ENCODE measurements around the gene TNS1.
A peak's percentile ranks its signal among the peaks of the same experiment; 100 is the strongest.

Gene TNS1

DNA sequence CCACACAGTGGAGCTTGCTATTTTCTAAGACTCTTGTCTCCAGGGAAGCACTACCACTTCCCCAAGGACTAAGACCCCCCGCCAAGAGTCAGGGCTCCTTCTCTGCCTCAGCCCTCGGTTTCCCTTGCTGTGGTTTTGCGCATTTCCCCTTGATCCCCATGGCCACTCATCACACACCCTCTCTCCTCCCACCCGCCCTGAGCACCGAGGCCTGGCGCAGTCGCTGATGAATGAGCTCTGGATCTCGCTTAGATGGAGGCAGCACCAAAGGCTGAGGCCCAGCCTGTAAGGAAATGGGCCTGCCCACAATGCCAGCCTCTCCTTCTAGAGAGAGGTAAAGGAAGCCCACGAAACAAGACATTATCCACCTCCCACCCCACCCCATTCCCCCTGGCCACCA lies 96.9 kb downstream of the TNS1 start:
- H3K4me1 ChIP-seq (ENCODE audit: control insufficient read depth, insufficient read depth, low read length), result peaks cover 64% of the 10 kb centered on the region
- H3K4me3 ChIP-seq (ENCODE audit: low read length), result no peak overlapping the region
- H3K9ac ChIP-seq (ENCODE audit: low read depth, low read length), result peak overlapping the region; percentile 19
- H3K9me3 ChIP-seq (replicated peaks; ENCODE audit: low read length), result no peaks in the 10 kb centered on the region
- H3K36me3 ChIP-seq (ENCODE audit: insufficient read depth, low read length), result peaks cover 7% of the 10 kb centered on the region
- H3K4me2 ChIP-seq (ENCODE audit: low read length), result no peak overlapping the region
- no peaks in the 10 kb centered on the region for H3K27me3 ChIP-seq (ENCODE audit: control insufficient read depth, insufficient read depth, low read length)

GRCh38 chr2:217905395-217905794 lies 97.4 kb downstream of the TNS1 start:
- peaks cover 64% of the 10 kb centered on the region for H3K4me1 ChIP-seq (ENCODE audit: control insufficient read depth, insufficient read depth, low read length)
- no peaks in the 10 kb centered on the region for H3K27me3 ChIP-seq (ENCODE audit: control insufficient read depth, insufficient read depth, low read length)
- H3K9ac ChIP-seq (ENCODE audit: low read depth, low read length), result peak overlapping the region; percentile 19
- H3K4me3 ChIP-seq (ENCODE audit: low read length), result no peak overlapping the region
- H3K4me2 ChIP-seq (ENCODE audit: low read length), result no peak overlapping the region
- peaks cover 12% of the 10 kb centered on the region for H3K36me3 ChIP-seq (ENCODE audit: insufficient read depth, low read length)
- no peaks in the 10 kb centered on the region for H3K9me3 ChIP-seq (replicated peaks; ENCODE audit: low read length)

DNA sequence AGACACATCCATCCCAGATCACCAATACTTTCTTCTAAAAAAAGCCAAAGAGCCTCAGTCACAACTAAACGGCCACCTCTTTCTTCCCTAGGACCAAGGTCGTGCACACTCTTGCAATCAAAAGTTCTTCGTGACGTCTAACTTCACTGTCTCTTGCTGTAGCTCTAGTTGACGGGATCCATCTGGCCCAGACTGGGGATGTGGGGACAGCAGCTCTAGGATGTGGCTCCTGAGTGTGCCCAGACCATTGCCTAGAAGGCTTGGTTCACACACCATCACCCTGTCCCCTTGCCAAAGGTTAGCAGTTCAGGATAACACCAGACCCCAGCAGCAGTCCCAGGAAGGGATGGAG lies 98.2 kb downstream of the TNS1 start:
- peaks cover 67% of the 10 kb centered on the region for H3K4me1 ChIP-seq (ENCODE audit: control insufficient read depth, insufficient read depth, low read length)
- no peaks in the 10 kb centered on the region for H3K27me3 ChIP-seq (ENCODE audit: control insufficient read depth, insufficient read depth, low read length)
- H3K9me3 ChIP-seq (replicated peaks; ENCODE audit: low read length), result no peaks in the 10 kb centered on the region
- H3K9ac ChIP-seq (ENCODE audit: low read depth, low read length), result no peak overlapping the region
- no peak overlapping the region for H3K4me3 ChIP-seq (ENCODE audit: low read length)
- H3K4me2 ChIP-seq (ENCODE audit: low read length), result no peak overlapping the region
- H3K36me3 ChIP-seq (ENCODE audit: insufficient read depth, low read length), result peaks cover 12% of the 10 kb centered on the region

DNA sequence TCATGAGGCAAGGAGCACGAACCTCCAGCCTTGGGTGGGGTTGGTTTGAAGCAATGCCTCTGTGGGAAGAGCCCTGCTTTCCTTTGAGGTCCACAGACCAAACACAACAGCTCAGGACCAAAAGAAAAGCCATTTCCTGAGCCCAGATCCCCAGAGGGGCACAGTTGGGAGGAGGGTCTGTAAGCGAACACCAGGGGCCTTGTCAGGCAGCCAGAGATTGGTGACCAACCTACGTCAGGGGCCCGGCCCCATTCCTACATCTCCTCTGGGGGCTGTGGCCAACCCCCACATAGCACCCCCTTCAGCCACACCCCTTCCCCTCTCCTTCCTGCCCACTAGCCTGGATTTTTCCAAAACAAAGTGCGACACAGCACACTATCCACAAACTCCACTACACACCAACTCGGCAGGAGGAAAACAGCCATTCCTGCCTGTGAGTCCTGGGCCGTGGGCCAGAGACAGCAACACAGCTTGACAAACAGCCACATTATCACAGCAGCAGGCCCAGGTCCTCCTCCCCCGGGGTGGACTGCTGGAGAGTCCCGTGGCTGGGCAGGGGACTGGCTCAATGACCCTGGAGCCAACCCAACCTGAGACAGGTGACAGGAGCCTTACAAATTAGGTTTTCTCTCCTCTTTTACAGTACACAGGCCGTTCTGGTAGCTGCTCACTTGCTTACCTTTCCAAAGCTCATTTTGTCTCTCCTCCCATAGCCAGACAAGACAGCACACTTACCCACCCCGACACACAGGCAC lies 98.8 kb downstream of the TNS1 start:
- peak overlapping the region; percentile 24 for H3K9ac ChIP-seq (ENCODE audit: low read depth, low read length)
- peaks cover 12% of the 10 kb centered on the region for H3K36me3 ChIP-seq (ENCODE audit: insufficient read depth, low read length)
- H3K27me3 ChIP-seq (ENCODE audit: control insufficient read depth, insufficient read depth, low read length), result no peaks in the 10 kb centered on the region
- no peak overlapping the region for H3K4me3 ChIP-seq (ENCODE audit: low read length)
- H3K4me1 ChIP-seq (ENCODE audit: control insufficient read depth, insufficient read depth, low read length), result peaks cover 72% of the 10 kb centered on the region
- H3K4me2 ChIP-seq (ENCODE audit: low read length), result no peak overlapping the region
- H3K9me3 ChIP-seq (replicated peaks; ENCODE audit: low read length), result no peaks in the 10 kb centered on the region

- Histone ChIP-seq H3K9ac (ENCODE audit: low read depth, low read length) (peak overlapping the region; percentile 24), H3K4me2 (ENCODE audit: low read length) (peak overlapping the region; percentile 79), H3K9me3 (replicated peaks; ENCODE audit: low read length) (no peaks in the 10 kb centered on the region), H3K4me3 (ENCODE audit: low read length) (no peak overlapping the region), H3K4me1 (ENCODE audit: control insufficient read depth, insufficient read depth, low read length) (peaks cover 79% of the 10 kb centered on the region), H3K27me3 (ENCODE audit: control insufficient read depth, insufficient read depth, low read length) (no peaks in the 10 kb centered on the region), H3K36me3 (ENCODE audit: insufficient read depth, low read length) (peaks cover 12% of the 10 kb centered on the region)
Measured at GRCh38 chr2:217903142-217903858, 99.5 kb downstream of the TNS1 start.

GRCh38 chr2:217902379-217903141 lies 100.2 kb downstream of the TNS1 start:
- peak overlapping the region; percentile 68 for H3K4me3 ChIP-seq (ENCODE audit: low read length)
- H3K27me3 ChIP-seq (ENCODE audit: control insufficient read depth, insufficient read depth, low read length), result no peaks in the 10 kb centered on the region
- peaks cover 79% of the 10 kb centered on the region for H3K4me1 ChIP-seq (ENCODE audit: control insufficient read depth, insufficient read depth, low read length)
- peak overlapping the region; percentile 67 for H3K9ac ChIP-seq (ENCODE audit: low read depth, low read length)
- H3K4me2 ChIP-seq (ENCODE audit: low read length), result peak overlapping the region; percentile 79
- H3K9me3 ChIP-seq (replicated peaks; ENCODE audit: low read length), result no peaks in the 10 kb centered on the region
- peaks cover 16% of the 10 kb centered on the region for H3K36me3 ChIP-seq (ENCODE audit: insufficient read depth, low read length)

GRCh38 chr2:217901835-217902378 lies 100.9 kb downstream of the TNS1 start:
- Histone ChIP-seq H3K4me3 (ENCODE audit: low read length) (peak overlapping the region; percentile 68), H3K27me3 (ENCODE audit: control insufficient read depth, insufficient read depth, low read length) (no peaks in the 10 kb centered on the region), H3K9me3 (replicated peaks; ENCODE audit: low read length) (no peaks in the 10 kb centered on the region), H3K36me3 (ENCODE audit: insufficient read depth, low read length) (peaks cover 23% of the 10 kb centered on the region), H3K9ac (ENCODE audit: low read depth, low read length) (peak overlapping the region; percentile 67), H3K4me2 (ENCODE audit: low read length) (peak overlapping the region; percentile 79), H3K4me1 (ENCODE audit: control insufficient read depth, insufficient read depth, low read length) (peaks cover 76% of the 10 kb centered on the region)

DNA sequence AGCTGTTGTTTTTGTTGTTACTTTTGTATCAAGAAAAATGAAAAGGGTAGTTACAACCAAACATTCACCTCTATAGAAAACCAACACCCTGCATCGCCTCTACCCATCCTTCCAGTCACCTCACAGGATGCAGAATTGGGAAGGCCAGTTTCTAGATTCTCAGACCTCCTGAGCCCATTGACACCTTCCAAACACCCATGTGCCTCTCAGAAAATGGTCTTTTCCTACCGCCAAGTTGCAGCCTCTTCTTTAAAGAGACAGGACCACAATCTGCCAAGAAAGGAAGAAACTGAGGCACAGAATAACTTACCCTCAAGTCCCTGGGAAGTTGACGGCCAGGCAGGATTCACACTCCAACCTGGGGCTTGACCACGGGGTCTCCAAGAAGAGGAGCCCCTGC lies 101.4 kb downstream of the TNS1 start:
- H3K4me3 ChIP-seq (ENCODE audit: low read length), result peak overlapping the region; percentile 68
- H3K9me3 ChIP-seq (replicated peaks; ENCODE audit: low read length), result no peaks in the 10 kb centered on the region
- peaks cover 75% of the 10 kb centered on the region for H3K4me1 ChIP-seq (ENCODE audit: control insufficient read depth, insufficient read depth, low read length)
- peak overlapping the region; percentile 79 for H3K4me2 ChIP-seq (ENCODE audit: low read length)
- peak overlapping the region; percentile 67 for H3K9ac ChIP-seq (ENCODE audit: low read depth, low read length)
- H3K27me3 ChIP-seq (ENCODE audit: control insufficient read depth, insufficient read depth, low read length), result no peaks in the 10 kb centered on the region
- H3K36me3 ChIP-seq (ENCODE audit: insufficient read depth, low read length), result peaks cover 26% of the 10 kb centered on the region

DNA sequence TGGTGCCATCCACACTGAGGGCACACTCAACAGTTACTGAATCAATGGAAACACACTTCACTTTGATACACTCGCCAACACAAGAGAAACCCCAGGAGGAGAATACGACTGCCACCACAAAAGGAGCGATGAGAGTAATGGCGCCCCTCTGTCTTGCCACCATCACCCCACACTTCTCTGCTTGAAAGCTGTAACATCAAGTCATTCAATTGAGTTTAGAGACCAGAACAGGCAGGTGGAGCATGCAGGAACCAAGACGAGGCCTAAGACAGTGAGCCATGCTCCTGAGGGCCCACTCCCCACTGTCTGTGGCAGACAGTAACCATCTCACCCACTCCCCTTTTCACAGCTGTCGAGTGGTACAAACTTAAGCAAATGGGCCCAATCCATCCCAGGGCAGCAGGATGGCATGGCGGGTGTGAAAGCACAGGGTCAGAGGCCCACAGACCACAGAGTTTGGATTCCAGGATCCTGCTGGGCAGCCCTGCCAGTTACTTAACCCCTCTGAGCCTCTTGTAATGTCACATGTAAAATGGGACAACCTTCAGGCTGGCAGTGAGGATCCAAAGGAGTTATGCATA lies 101.9 kb downstream of the TNS1 start:
- Histone ChIP-seq H3K4me3 (ENCODE audit: low read length) (peak overlapping the region; percentile 68), H3K36me3 (ENCODE audit: insufficient read depth, low read length) (peaks cover 31% of the 10 kb centered on the region), H3K4me1 (ENCODE audit: control insufficient read depth, insufficient read depth, low read length) (peaks cover 74% of the 10 kb centered on the region)

GRCh38 chr2:217900010-217900779 lies 102.6 kb downstream of the TNS1 start:
- Histone ChIP-seq H3K9ac (ENCODE audit: low read depth, low read length) (peak overlapping the region; percentile 67), H3K9me3 (replicated peaks; ENCODE audit: low read length) (no peaks in the 10 kb centered on the region), H3K4me1 (ENCODE audit: control insufficient read depth, insufficient read depth, low read length) (peaks cover 67% of the 10 kb centered on the region), H3K36me3 (ENCODE audit: insufficient read depth, low read length) (peaks cover 38% of the 10 kb centered on the region), H3K4me3 (ENCODE audit: low read length) (peak overlapping the region; percentile 68), H3K27me3 (ENCODE audit: control insufficient read depth, insufficient read depth, low read length) (no peaks in the 10 kb centered on the region), H3K4me2 (ENCODE audit: low read length) (peak overlapping the region; percentile 79)

More for the DNA sequence above, 101.9 kb downstream of the TNS1 start:
- peak overlapping the region; percentile 67 for H3K9ac ChIP-seq (ENCODE audit: low read depth, low read length)
- H3K4me2 ChIP-seq (ENCODE audit: low read length), result peak overlapping the region; percentile 79
- no peaks in the 10 kb centered on the region for H3K27me3 ChIP-seq (ENCODE audit: control insufficient read depth, insufficient read depth, low read length)
- no peaks in the 10 kb centered on the region for H3K9me3 ChIP-seq (replicated peaks; ENCODE audit: low read length)
